K562 (cell line): Measurements from ENCODE around the gene SLC6A4. TPM values are rescaled to one million over a fixed set of nuclear protein-coding genes. Genes with fewer than 3 reads are reported as not detected.

ENCODE experiments used
- ATAC-seq: fragments of 200-7000 bp; cut with Tn5 transposase; 3 replicates; pipeline ENCODE4 v1.9.1; 2020; ENCODE audit warnings: moderate library complexity
- BruUV-seq: library from RNA; stranded (reverse); fragments of 400-500 nt; replicated peaks from 2 replicates; lab custom pipeline; 2021; lab: Mats Ljungman, UMichigan
- CTCF ChIA-PET: fragments of 300-600 bp; formaldehyde crosslinking; extraction: SDS; loops from one replicate; lab custom pipeline; 2021; ENCODE audit warnings: low intra/inter-chr PET ratio; lab: Yijun Ruan, JAX
- POLR2A ChIA-PET: fragments of 300-600, 350-650 bp; sonication (Branson Sonifier 250); formaldehyde crosslinking; extraction: SDS; loops from one replicate; lab custom pipeline; 2021; ENCODE audit warnings: antibody characterized with exemption, inconsistent platforms; lab: Yijun Ruan, JAX
- DNase-seq, 4 experiments: peaks; one replicate each; pipeline versions ENCODE4 v3.0.0 to v3.0.0-alpha.2; 2011 to 2018; ENCODE audit warnings: low spot score in 3 of 4, mixed read lengths in 3 of 4; ENCODE audit errors: extremely low read depth in 1 of 4
- FAIRE-seq: peaks from 2 replicates; lab custom pipeline; 2011; peaks lifted over from hg19 to GRCh38; lab: Jason Lieb, UNC
- H2AFZ ChIP-seq: 2 replicates; pipeline ENCODE4 v1.6.0; 2011; ENCODE audit warnings: low read depth, low read length, control low read depth, inconsistent platforms
- H3K27ac ChIP-seq: fragments of 200-600 bp; 3 replicates; pipeline ENCODE4 v1.8.0; 2011; ENCODE audit warnings: low read depth, mild to moderate bottlenecking, control low read depth, inconsistent platforms, low read length, moderate library complexity, mixed read lengths; ENCODE audit errors: extremely low read depth
- H3K27me3 ChIP-seq, 2 experiments: fragments of 300-600 bp in 1 of 2; 2 replicates in 1 of 2; 3 replicates in 1 of 2; pipeline versions ENCODE4 v1.6.0 to v1.8.0; 2011; ENCODE audit warnings: inconsistent platforms in 2 of 2, low read length in 2 of 2, mild to moderate bottlenecking in 1 of 2, mixed read lengths in 1 of 2, moderate library complexity in 1 of 2; ENCODE audit not compliant: control insufficient read depth in 2 of 2, insufficient read depth in 2 of 2
- H3K36me3 ChIP-seq: fragments of 300-600 bp; 3 replicates; pipeline ENCODE4 v1.8.0; 2011; ENCODE audit warnings: mild to moderate bottlenecking, low read length, inconsistent platforms; ENCODE audit not compliant: control insufficient read depth, insufficient read depth
- H3K4me1 ChIP-seq, 2 experiments: fragments of 200-600 bp in 1 of 2; replicated peaks in 1 of 2; 2 replicates in 1 of 2; 3 replicates in 1 of 2; pipeline versions ENCODE4 v1.5.1 to v1.8.0; 2011; ENCODE audit warnings: inconsistent platforms in 2 of 2, low read length in 2 of 2, mild to moderate bottlenecking in 1 of 2, mixed read lengths in 1 of 2, moderate library complexity in 1 of 2; ENCODE audit not compliant: control insufficient read depth in 2 of 2, insufficient read depth in 2 of 2
- H3K4me2 ChIP-seq: 2 replicates; pipeline ENCODE4 v1.6.1; 2011; ENCODE audit warnings: low read length, control low read depth, inconsistent platforms, mixed read lengths; ENCODE audit not compliant: insufficient read depth
- H3K4me3 ChIP-seq: fragments of 200-600 bp; sonication (generic), shearing (Covaris generic); 2 replicates; pipeline ENCODE4 v1.5.1; 2016; ENCODE audit warnings: control low read depth, inconsistent platforms
- H3K79me2 ChIP-seq: fragments of 200-600 bp; 3 replicates; pipeline ENCODE4 v1.8.0; 2011; ENCODE audit warnings: low read length, inconsistent platforms; ENCODE audit not compliant: control insufficient read depth, insufficient read depth
- H3K9ac ChIP-seq, 2 experiments: 2 replicates each; pipeline versions ENCODE4 v1.6.0 to v1.6.1; 2011; ENCODE audit warnings: low read depth in 2 of 2, low read length in 2 of 2, control low read depth in 1 of 2, inconsistent platforms in 1 of 2, mild to moderate bottlenecking in 1 of 2, mixed read lengths in 1 of 2; ENCODE audit not compliant: insufficient read depth in 1 of 2
- H3K9me1 ChIP-seq: one replicate; pipeline ENCODE4 v1.6.0; 2011; ENCODE audit warnings: inconsistent platforms, mild to moderate bottlenecking, low read length, moderate library complexity; ENCODE audit not compliant: control insufficient read depth, insufficient read depth
- H3K9me3 ChIP-seq: replicated peaks from 2 replicates; pipeline ENCODE4 v1.5.1; 2011; ENCODE audit warnings: low read depth, low read length, inconsistent platforms; ENCODE audit not compliant: control insufficient read depth, insufficient read depth
- H4K20me1 ChIP-seq: replicated peaks from 2 replicates; pipeline ENCODE4 v1.6.1; 2011; ENCODE audit warnings: low read length, inconsistent platforms, mixed read lengths; ENCODE audit not compliant: control insufficient read depth, insufficient read depth
- ARID1B ChIP-seq: fragments of 450-650 bp; IDR thresholded peaks from 2 replicates; pipeline ENCODE4 v1.6.1; 2016; ENCODE audit warnings: antibody characterized with exemption, mild to moderate bottlenecking, inconsistent platforms
- EP300 ChIP-seq: IDR thresholded peaks from 2 replicates; pipeline ENCODE4 v1.6.1; 2012; ENCODE audit warnings: low read length, improper control_type of control experiment
- ESRRA ChIP-seq: fragments of 450-650 bp; IDR thresholded peaks from 2 replicates; pipeline ENCODE4 v1.6.1; 2014; ENCODE audit warnings: low read depth, mild to moderate bottlenecking, moderate library complexity, borderline replicate concordance
- FOSL1 ChIP-seq: fragments of 200-800 bp; sonication (Bioruptor generic); conservative IDR thresholded peaks from 2 replicates; pipeline ENCODE4 v1.6.1; 2016; ENCODE audit warnings: missing genetic modification characterization, missing compliant biosample characterization
- FOXA3 ChIP-seq, 2 experiments: fragments of 450-650 bp in 1 of 2; sonication (generic) in 1 of 2; formaldehyde crosslinking; IDR thresholded peaks in 1 of 2; conservative IDR thresholded peaks in 1 of 2; 2 replicates each; pipeline versions ENCODE4 v1.4.0 to v1.8.0; 2020 to 2022; ENCODE audit warnings: mild to moderate bottlenecking in 2 of 2, missing genetic modification reagents in 1 of 2
- FOXJ2 ChIP-seq: fragments of 200-800 bp; sonication (Bioruptor generic); IDR thresholded peaks from 2 replicates; pipeline ENCODE4 v1.6.1; 2016; ENCODE audit warnings: missing genetic modification characterization, missing compliant biosample characterization
- KLF16 ChIP-seq: IDR thresholded peaks from 2 replicates; pipeline ENCODE4 v1.6.1; 2016; ENCODE audit warnings: antibody characterized with exemption
- KLF6 ChIP-seq: fragments of 250-450 bp; sonication (Bioruptor Pico); IDR thresholded peaks from 2 replicates; pipeline ENCODE4 v1.4.0; 2020; ENCODE audit warnings: mild to moderate bottlenecking, moderate library complexity, borderline replicate concordance
- L3MBTL2 ChIP-seq: fragments of 450-650 bp; IDR thresholded peaks from 2 replicates; pipeline ENCODE4 v1.6.1; 2016; ENCODE audit warnings: mild to moderate bottlenecking, moderate library complexity
- LEF1 ChIP-seq: fragments of 450-650 bp; IDR thresholded peaks from 2 replicates; pipeline ENCODE4 v1.6.1; 2016; ENCODE audit warnings: mild to moderate bottlenecking
- NCOA2 ChIP-seq, 2 experiments: fragments of 450-650 bp; IDR thresholded peaks; 2 replicates each; pipeline ENCODE4 v1.6.1; 2018; ENCODE audit warnings: mild to moderate bottlenecking in 2 of 2, moderate library complexity in 1 of 2; ENCODE audit not compliant: partially characterized antibody in 2 of 2
- NR4A1 ChIP-seq, 2 experiments: fragments of 250-450 bp in 1 of 2; fragments of 450-650 bp in 1 of 2; sonication (Bioruptor Pico) in 1 of 2; IDR thresholded peaks; 2 replicates each; pipeline versions ENCODE4 v1.4.0 to v1.6.1; 2016 to 2020; ENCODE audit warnings: mild to moderate bottlenecking in 2 of 2, missing compliant biosample characterization in 1 of 2, missing genetic modification characterization in 1 of 2, moderate library complexity in 1 of 2
- RCOR1 ChIP-seq, 2 experiments: IDR thresholded peaks; 2 replicates each; pipeline ENCODE4 v1.6.1; 2012; ENCODE audit warnings: low read depth in 2 of 2, low read length in 2 of 2, borderline replicate concordance in 1 of 2, improper control_type of control experiment in 1 of 2
- SMARCE1 ChIP-seq: fragments of 450-650 bp; IDR thresholded peaks from 2 replicates; pipeline ENCODE4 v1.7.1; 2016; ENCODE audit warnings: mild to moderate bottlenecking
- SOX6 ChIP-seq: fragments of 450-650 bp; IDR thresholded peaks from 2 replicates; pipeline ENCODE4 v1.6.1; 2014; ENCODE audit warnings: mild to moderate bottlenecking
- ZNF197 ChIP-seq: fragments of 200-800 bp; sonication (Bioruptor generic); IDR thresholded peaks from 2 replicates; pipeline ENCODE4 v1.6.1; 2016; ENCODE audit warnings: low read depth, missing genetic modification characterization, missing compliant biosample characterization
- WGBS: fragments of 100-300 bp; shearing (Covaris generic); methylation state at CpG from one replicate; pipeline ENCODE4 v1.1.6; 2016; ENCODE audit warnings: low coverage, mixed read lengths; ENCODE audit not compliant: insufficient coverage; ENCODE audit errors: missing lambda C conversion rate; 5-methylcytosine and 5-hydroxymethylcytosine counted together
- in situ Hi-C: fragments of 300-500 bp; cut with MboI; formaldehyde crosslinking; loops from 4 replicates; pipeline ENCODE4 v1.15.0; 2018; ENCODE audit warnings: inconsistent platforms, mixed read lengths
- intact Hi-C: fragments of 100-400 bp; cut with micrococcal nuclease; formaldehyde crosslinking; loops from 2 replicates; pipeline ENCODE4 v1.14.2; 2022
- polyA plus RNA-seq, 8 experiments: library from polyadenylated mRNA; depleted of rRNA in 4 of 8; stranded (reverse) in 5 of 8; unstranded in 3 of 8; fragments of >200 nt; fragmentation: Nextera tagmentation in 2 of 8; fragmentation: Illumina TruSeq in 1 of 8; extraction: Ambion mirVana in 2 of 8; extraction: Trizol in 1 of 8; gene quantifications; 2 replicates each; pipeline versions ENCODE4 v1.2.1 to v1.2.3, GENCODE V29; 2011 to 2014; ENCODE audit warnings: inconsistent platforms in 1 of 8, missing spikeins in 1 of 8
- total RNA-seq, 7 experiments: library from RNA; depleted of rRNA in 6 of 7; stranded (reverse); fragments of >200 nt in 6 of 7; fragmentation: Illumina TruSeq in 2 of 7; extraction: Trizol in 2 of 7; gene quantifications; 2 replicates each; pipeline versions ENCODE4 v1.2.1 to v1.2.3, GENCODE V29; 2011 to 2021; ENCODE audit warnings: low replicate concordance in 1 of 7

Gene SLC6A4
- total and polyA plus RNA-seq, 9 of the 15 experiments (the other 6 are each of a cell fraction or from before 2014, with no cell fraction given), result 0.05 to 0.09 (median 0.07) TPM; not detected in 6

GRCh38 chr17:30254150-30254549 lies 18.7 kb upstream of the SLC6A4 start:
- in situ Hi-C loops (no loop called here), intact Hi-C loops (loop anchor here (5.0 kb wide), 1 partner anchor 62 kb away; no protein-coding TSS in a partner anchor)
- ChIA-PET CTCF (no interaction called here), POLR2A (no interaction called here)
- DNase-seq, result no peak
- Histone ChIP-seq H3K27me3 (no peaks in the 10 kb centered on the region), H4K20me1 (no peaks in the 10 kb centered on the region; the same call in 1 of the 2 replicates), H3K9ac (no peak overlapping the region), H3K9me1 (no peaks in the 10 kb centered on the region), H3K4me2 (no peak overlapping the region)
- WGBS, result 81% methylated on average over 1 of the region's 1 CpG
- BruUV-seq, result no TSS peak
- no peak for ATAC-seq
- TF ChIP-seq KLF6 (CRISPR knock-in tag), result no peak
- TF ChIP-seq, all 486 proteins: peak for 0
- H3K27ac ChIP-seq, result no peak overlapping the region
- H2AFZ ChIP-seq, result no peak overlapping the region
- no peaks in the 10 kb centered on the region for H3K9me3 ChIP-seq
- peaks cover 82% of the 10 kb centered on the region for H3K36me3 ChIP-seq
- no peak overlapping the region for H3K4me3 ChIP-seq
- FAIRE-seq, result peak; percentile 71
- H3K79me2 ChIP-seq, result no peaks in the 10 kb centered on the region
- peaks cover 0 to 3% of the 10 kb centered on the region in 2 experiments; a peak in 3 of 5 replicates for H3K4me1 ChIP-seq

DNA sequence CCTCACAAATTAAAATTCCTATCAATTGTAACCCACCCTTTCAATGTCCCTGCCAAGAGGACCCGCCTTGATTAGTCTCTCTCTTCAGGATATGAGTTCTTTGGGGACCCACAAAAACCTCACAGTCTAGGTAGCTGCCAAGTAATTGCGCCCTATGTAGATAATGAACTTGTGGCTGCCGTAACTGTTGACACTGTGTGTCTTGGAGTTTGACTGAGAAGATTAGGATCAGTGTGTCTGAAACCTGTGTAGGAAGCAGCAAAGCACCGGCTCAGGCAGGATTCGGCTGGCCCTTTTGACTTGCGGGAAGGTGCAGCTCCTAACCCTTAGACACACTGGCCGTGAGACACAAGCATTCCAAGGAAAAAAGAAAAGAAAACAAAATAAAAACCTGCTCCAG lies 17.8 kb upstream of the SLC6A4 start:
- Histone ChIP-seq H3K27ac (no peak overlapping the region), H3K4me3 (no peak overlapping the region), H2AFZ (no peak overlapping the region), H3K4me2 (no peak overlapping the region), H3K79me2 (no peaks in the 10 kb centered on the region), H3K9ac (no peak overlapping the region), H3K36me3 (peaks cover 82% of the 10 kb centered on the region), H3K4me1 (peaks cover 0 to 3% of the 10 kb centered on the region in 2 experiments; a peak in 3 of 5 replicates), H3K9me3 (no peaks in the 10 kb centered on the region), H3K9me1 (no peaks in the 10 kb centered on the region), H3K27me3 (no peaks in the 10 kb centered on the region), H4K20me1 (no peaks in the 10 kb centered on the region)
- intact Hi-C loops (loop anchor here (5.0 kb wide), 1 partner anchor 61 kb away; no protein-coding TSS in a partner anchor), in situ Hi-C loops (no loop called here)
- CTCF ChIA-PET, result no interaction called here
- 40% methylated on average over 7 of the region's 7 CpGs for WGBS
- peak; percentile 72 for FAIRE-seq
- DNase-seq, result peak in 1 of 4 experiments; percentile 31
- BruUV-seq, result no TSS peak
- POLR2A ChIA-PET, result interaction anchor here (0.6 to 1.2 kb wide), 2 partner anchors 29 to 543 kb away, joined by 3 read pairs; no protein-coding TSS in a partner anchor
- peak; percentile 64 for ATAC-seq
- peak; percentile 38; the same call in 1 of the 2 replicates for TF ChIP-seq SOX6
- TF ChIP-seq LEF1, result peak; percentile 66; the same call in 1 of the 2 replicates
- peak; percentile 94 for TF ChIP-seq KLF16
- 0 out of 2 replicates have a peak, but pooled peaks have one; percentile 21 for TF ChIP-seq L3MBTL2
- 0 out of 2 replicates have a peak, but pooled peaks have one; percentile 26 for TF ChIP-seq FOXJ2 (tag)
- 0 out of 2 replicates have a peak, but pooled peaks have one; percentile 19 for TF ChIP-seq ARID1B
- peak in 1 of 2 experiments; percentile 51; a peak in 1 of 4 replicates for TF ChIP-seq RCOR1 (IDR thresholded peaks at IDR 0.05; ENCODE audit: borderline replicate concordance in 1 of 2, low read depth in 2 of 2, low read length in 2 of 2)
- TF ChIP-seq ESRRA, result no peak
- TF ChIP-seq SMARCE1, result peak; percentile 44; the same call in 1 of the 2 replicates
- no peak for TF ChIP-seq ZNF197 (CRISPR knock-in tag)
- 0 out of 4 replicates have a peak, but pooled peaks of 1 of the 2 experiments have one; percentile 24 for TF ChIP-seq FOXA3 (CRISPR knock-in tag; conservative IDR thresholded peaks at IDR 0.05 in 1 of 2, IDR thresholded peaks at IDR 0.05 in 1 of 2)
- no peak for TF ChIP-seq NR4A1 (CRISPR knock-in tag; IDR thresholded peaks at IDR 0.05)
- no peak for TF ChIP-seq NR4A1 (tag; IDR thresholded peaks at IDR 0.05)
- TF ChIP-seq EP300, result 0 out of 2 replicates have a peak, but pooled peaks have one; percentile 16
- no peak for TF ChIP-seq NCOA2 (IDR thresholded peaks at IDR 0.05; ENCODE audit: partially characterized antibody in 2 of 2)
- 0 out of 2 replicates have a peak, but pooled peaks have one; percentile 19 for TF ChIP-seq FOSL1 (tag)
